Fibroblast of lung (primary cell): ENCODE measurements around the gene RPL37A. TPM values are rescaled to one million over a fixed set of nuclear protein-coding genes. Genes with fewer than 3 reads are reported as not detected.

Experiments used
- DNase-seq, 2 donors: peaks; one replicate each; pipeline versions ENCODE4 v3.0.0 to v3.0.0-alpha.2; 2010; ENCODE audit warnings: low read depth in 2 of 2
- H2AFZ ChIP-seq: 2 replicates; pipeline ENCODE4 v1.5.1; 2012; ENCODE audit warnings: low read length, control low read depth, inconsistent platforms
- H3K27ac ChIP-seq: 2 replicates; pipeline ENCODE4 v1.5.1; 2011; ENCODE audit warnings: low read length, control low read depth; ENCODE audit not compliant: insufficient read depth
- H3K27me3 ChIP-seq: 2 replicates; pipeline ENCODE4 v1.5.1; 2011; ENCODE audit warnings: mild to moderate bottlenecking, low read length; ENCODE audit not compliant: control insufficient read depth, insufficient read depth
- H3K36me3 ChIP-seq: 2 replicates; pipeline ENCODE4 v1.5.1; 2011; ENCODE audit warnings: low read length; ENCODE audit not compliant: control insufficient read depth, insufficient read depth
- H3K4me1 ChIP-seq: 2 replicates; pipeline ENCODE4 v1.5.1; 2011; ENCODE audit warnings: low read length; ENCODE audit not compliant: control insufficient read depth, insufficient read depth; ENCODE audit errors: extremely low read depth
- H3K4me2 ChIP-seq: 2 replicates; pipeline ENCODE4 v1.5.1; 2011; ENCODE audit warnings: low read length, control low read depth; ENCODE audit not compliant: insufficient read depth; ENCODE audit errors: extremely low read depth
- H3K4me3 ChIP-seq, 4 experiments: fragments of 200-600 bp in 1 of 4; sonication (generic) in 1 of 4; replicated peaks in 1 of 4; 2 replicates each; pipeline ENCODE4 v1.5.1; 2011 to 2016; ENCODE audit warnings: low read length in 4 of 4, low read depth in 3 of 4, mild to moderate bottlenecking in 3 of 4, control low read depth in 2 of 4, inconsistent platforms in 1 of 4, mixed read lengths in 1 of 4; ENCODE audit not compliant: insufficient read depth in 1 of 4; ENCODE audit errors: control extremely low read depth in 1 of 4
- H3K79me2 ChIP-seq: 2 replicates; pipeline ENCODE4 v1.5.1; 2012; ENCODE audit warnings: mild to moderate bottlenecking, low read length, inconsistent platforms; ENCODE audit not compliant: control insufficient read depth, insufficient read depth
- H3K9ac ChIP-seq: 2 replicates; pipeline ENCODE4 v1.5.1; 2011; ENCODE audit warnings: mild to moderate bottlenecking, low read length, control low read depth; ENCODE audit not compliant: insufficient read depth
- H3K9me3 ChIP-seq: 2 replicates; pipeline ENCODE4 v1.5.1; 2012; ENCODE audit warnings: low read depth, low read length; ENCODE audit not compliant: control insufficient read depth, insufficient read depth
- H4K20me1 ChIP-seq: 2 replicates; pipeline ENCODE4 v1.5.1; 2011; ENCODE audit warnings: low read length; ENCODE audit not compliant: control insufficient read depth, insufficient read depth; ENCODE audit errors: extremely low read depth
- EZH2 ChIP-seq: IDR thresholded peaks from 2 replicates; pipeline ENCODE4 v1.5.1; 2012; ENCODE audit warnings: low read length, control low read depth, mild to moderate bottlenecking; ENCODE audit errors: missing control alignments
- polyA plus RNA-seq, 2 donors: library from polyadenylated mRNA; depleted of rRNA in 1 of 2; stranded (reverse) in 1 of 2; unstranded in 1 of 2; fragments of >200 nt; gene quantifications; 2 replicates each; pipeline ENCODE4 v1.2.1, GENCODE V29; 2011 to 2012; ENCODE audit warnings: missing spikeins in 1 of 2
- total RNA-seq: library from RNA; depleted of rRNA; stranded (reverse); fragments of >200 nt; gene quantifications from 2 replicates; pipeline ENCODE4 v1.2.1, GENCODE V29; 2014
- TF ChIP-seq, protein P1 (sequence below), 2 donors: IDR thresholded peaks in 1 of 2; conservative IDR thresholded peaks in 1 of 2; 1 replicate in 1 of 2; 2 replicates in 1 of 2; pipeline ENCODE4 v1.5.1; 2011 to 2012; ENCODE audit warnings: low read length in 2 of 2, control low read depth in 1 of 2, inconsistent platforms in 1 of 2, low read depth in 1 of 2, mild to moderate bottlenecking in 1 of 2

The RPL37A gene
- total and polyA plus RNA-seq, 2 donors (not counting 1 experiment from before 2014, with no cell fraction given): 1,688 to 3,233 TPM

GRCh38 chr2:216501854-216502253, 3.2 kb downstream of the RPL37A start:
- Histone ChIP-seq H2AFZ (no peak overlapping the region), H3K4me3 (no peak overlapping the region), H3K9me3 (no peaks in the 10 kb centered on the region), H3K27ac (no peak overlapping the region), H3K4me1 (peaks cover 4% of the 10 kb centered on the region), H3K79me2 (peaks cover 47% of the 10 kb centered on the region), H4K20me1 (peaks cover 2% of the 10 kb centered on the region), H3K27me3 (no peaks in the 10 kb centered on the region), H3K36me3 (peaks cover 26% of the 10 kb centered on the region), H3K4me2 (no peak overlapping the region), H3K9ac (no peak overlapping the region)
- no peak for DNase-seq
- TF ChIP-seq EZH2: no peak
- TF ChIP-seq, protein P1, sequence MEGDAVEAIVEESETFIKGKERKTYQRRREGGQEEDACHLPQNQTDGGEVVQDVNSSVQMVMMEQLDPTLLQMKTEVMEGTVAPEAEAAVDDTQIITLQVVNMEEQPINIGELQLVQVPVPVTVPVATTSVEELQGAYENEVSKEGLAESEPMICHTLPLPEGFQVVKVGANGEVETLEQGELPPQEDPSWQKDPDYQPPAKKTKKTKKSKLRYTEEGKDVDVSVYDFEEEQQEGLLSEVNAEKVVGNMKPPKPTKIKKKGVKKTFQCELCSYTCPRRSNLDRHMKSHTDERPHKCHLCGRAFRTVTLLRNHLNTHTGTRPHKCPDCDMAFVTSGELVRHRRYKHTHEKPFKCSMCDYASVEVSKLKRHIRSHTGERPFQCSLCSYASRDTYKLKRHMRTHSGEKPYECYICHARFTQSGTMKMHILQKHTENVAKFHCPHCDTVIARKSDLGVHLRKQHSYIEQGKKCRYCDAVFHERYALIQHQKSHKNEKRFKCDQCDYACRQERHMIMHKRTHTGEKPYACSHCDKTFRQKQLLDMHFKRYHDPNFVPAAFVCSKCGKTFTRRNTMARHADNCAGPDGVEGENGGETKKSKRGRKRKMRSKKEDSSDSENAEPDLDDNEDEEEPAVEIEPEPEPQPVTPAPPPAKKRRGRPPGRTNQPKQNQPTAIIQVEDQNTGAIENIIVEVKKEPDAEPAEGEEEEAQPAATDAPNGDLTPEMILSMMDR (conservative IDR thresholded peaks at IDR 0.05 in 1 of 2, IDR thresholded peaks at IDR 0.05 in 1 of 2; ENCODE audit: low read depth in 1 of 2, low read length in 2 of 2): no peak

- peaks cover 44% of the 10 kb centered on the region for H3K79me2 ChIP-seq
- H3K4me2 ChIP-seq: no peak overlapping the region
- H3K36me3 ChIP-seq: peaks cover 26% of the 10 kb centered on the region
- no peak overlapping the region for H3K4me3 ChIP-seq
- TF ChIP-seq, protein P1 (conservative IDR thresholded peaks at IDR 0.05 in 1 of 2, IDR thresholded peaks at IDR 0.05 in 1 of 2; ENCODE audit: low read depth in 1 of 2, low read length in 2 of 2): no peak
- no peak for TF ChIP-seq EZH2
- H2AFZ ChIP-seq: no peak overlapping the region
- no peak for DNase-seq
- H3K27me3 ChIP-seq: no peaks in the 10 kb centered on the region
- no peak overlapping the region for H3K27ac ChIP-seq
- H3K9ac ChIP-seq: no peak overlapping the region
- no peaks in the 10 kb centered on the region for H3K9me3 ChIP-seq
- peaks cover 2% of the 10 kb centered on the region for H4K20me1 ChIP-seq
- H3K4me1 ChIP-seq: peaks cover 4% of the 10 kb centered on the region
These were observed 3.9 kb downstream of the RPL37A start for GRCh38 chr2:216502381-216503158.

DNA sequence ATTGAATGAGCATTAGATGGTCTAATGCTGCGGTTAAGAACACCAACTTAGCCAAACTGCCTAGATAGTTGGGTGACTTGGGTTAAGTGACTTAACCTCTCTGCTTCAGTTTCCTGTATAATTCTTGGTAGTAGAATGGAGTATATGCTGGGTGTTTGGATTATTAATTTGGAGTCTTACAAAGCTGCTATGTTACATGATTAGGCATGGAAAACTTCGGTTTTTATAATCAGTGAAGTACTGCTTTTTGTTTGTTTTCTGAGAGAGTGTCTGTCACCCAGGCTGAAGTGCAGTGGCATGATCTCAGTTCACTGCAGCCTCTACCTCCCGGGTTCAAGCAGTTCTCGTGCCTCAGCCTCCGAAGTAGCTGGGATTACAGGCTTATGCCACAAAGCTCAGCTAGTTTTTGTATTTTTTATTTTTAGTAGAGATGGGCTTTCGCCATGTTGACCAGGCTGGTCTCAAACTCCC, 4.5 kb downstream of the RPL37A start:
- Histone ChIP-seq H3K27ac (no peak overlapping the region), H3K27me3 (no peaks in the 10 kb centered on the region), H3K4me1 (peaks cover 4% of the 10 kb centered on the region), H2AFZ (no peak overlapping the region), H4K20me1 (peaks cover 2% of the 10 kb centered on the region), H3K4me2 (no peak overlapping the region), H3K9me3 (no peaks in the 10 kb centered on the region), H3K36me3 (peaks cover 26% of the 10 kb centered on the region), H3K79me2 (peaks cover 40% of the 10 kb centered on the region), H3K4me3 (no peak overlapping the region), H3K9ac (no peak overlapping the region)
- TF ChIP-seq EZH2: no peak
- TF ChIP-seq, protein P1 (conservative IDR thresholded peaks at IDR 0.05 in 1 of 2, IDR thresholded peaks at IDR 0.05 in 1 of 2; ENCODE audit: low read depth in 1 of 2, low read length in 2 of 2): no peak
- DNase-seq: no peak
